GM12892 (cell line): ENCODE results near the gene MAGOH.

Source experiments
- DNase-seq: peaks from one replicate; pipeline ENCODE4 v3.0.0; 2011; ENCODE audit not compliant: insufficient read length
- FAIRE-seq: peaks from 2 replicates; lab custom pipeline; 2011; peaks lifted over from hg19 to GRCh38; lab: Jason Lieb, UNC
- POLR2A ChIP-seq: IDR thresholded peaks from 2 replicates; pipeline ENCODE4 v1.6.1; 2011; ENCODE audit warnings: low read depth, low read length, control low read depth
- POLR2AphosphoS5 ChIP-seq: IDR thresholded peaks from 2 replicates; pipeline ENCODE4 v1.6.1; 2011; ENCODE audit warnings: low read depth, low read length, control low read depth
- TAF1 ChIP-seq: IDR thresholded peaks from 2 replicates; pipeline ENCODE4 v1.6.1; 2011; ENCODE audit warnings: low read depth, mild to moderate bottlenecking, control low read depth, low read length, borderline replicate concordance

The MAGOH gene

DNA sequence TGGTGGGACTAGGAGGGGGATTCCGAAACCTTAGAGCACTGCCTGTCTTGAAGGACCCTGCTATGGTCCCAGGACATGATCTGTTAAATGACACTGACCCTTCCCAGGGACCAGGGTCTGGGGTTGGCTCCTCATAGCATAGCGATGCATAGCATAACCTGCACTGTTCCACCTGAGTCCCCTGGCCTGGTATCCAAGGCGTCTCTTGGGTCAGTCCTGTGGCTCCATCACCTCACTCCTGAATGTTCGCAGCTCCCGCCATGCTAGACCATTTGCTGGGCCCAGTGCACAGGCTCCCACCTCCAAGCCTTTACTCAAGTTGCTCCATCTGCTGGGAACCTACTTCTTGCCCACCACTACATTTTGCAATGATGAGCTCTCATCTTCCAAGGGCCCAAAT lies 39.0 kb upstream of the MAGOH start:
- FAIRE-seq (no peak), DNase-seq (no peak)
- no peak for TF ChIP-seq POLR2AphosphoS5
- TF ChIP-seq TAF1, result no peak
- TF ChIP-seq POLR2A, result no peak

- no peak for TF ChIP-seq TAF1
- no peak for TF ChIP-seq POLR2A
- TF ChIP-seq POLR2AphosphoS5, result no peak
- FAIRE-seq (no peak), DNase-seq (no peak)
These were observed 38.6 kb upstream of the MAGOH start for GRCh38 chr1:53276902-53277281.

DNA sequence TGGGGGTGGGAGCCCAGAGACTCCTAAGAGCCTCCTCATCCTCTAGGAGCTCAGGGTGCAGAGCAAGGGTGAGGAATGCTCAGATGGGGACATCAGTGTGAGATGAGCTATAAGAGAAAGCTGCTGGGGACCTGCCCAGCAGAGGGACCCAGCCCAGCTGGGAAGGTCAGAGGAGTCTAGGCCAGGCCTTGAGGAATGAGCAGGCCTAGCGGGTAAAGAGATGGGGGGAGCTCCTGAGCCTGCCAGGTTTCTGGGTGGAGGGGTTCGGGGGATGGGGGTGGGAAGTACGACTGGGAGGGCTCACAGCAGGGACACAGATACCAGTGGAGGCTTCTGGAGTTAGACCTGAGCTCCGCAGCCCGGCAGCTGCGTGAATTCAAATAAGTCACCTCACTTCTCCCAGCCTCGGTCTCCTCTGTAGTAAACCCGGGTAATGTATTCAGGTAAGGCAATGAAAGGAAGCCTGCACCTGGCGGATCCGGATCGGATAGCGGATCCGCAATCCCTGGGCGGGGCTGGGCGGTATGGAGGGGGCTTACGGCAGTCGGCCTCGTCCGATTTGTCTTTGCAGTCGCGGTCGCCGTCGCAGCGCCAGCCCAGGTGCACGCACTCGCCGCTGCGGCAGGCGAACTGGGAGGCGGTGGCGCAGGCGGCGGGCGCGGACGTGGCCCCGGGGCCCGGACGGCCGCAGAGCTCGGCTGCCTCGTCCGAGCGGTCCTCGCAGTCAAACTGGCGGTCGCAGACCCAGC lies 38.0 kb upstream of the MAGOH start:
- DNase-seq (no peak), FAIRE-seq (no peak)
- TF ChIP-seq TAF1 (no peak), POLR2AphosphoS5 (no peak), POLR2A (no peak)

DNA sequence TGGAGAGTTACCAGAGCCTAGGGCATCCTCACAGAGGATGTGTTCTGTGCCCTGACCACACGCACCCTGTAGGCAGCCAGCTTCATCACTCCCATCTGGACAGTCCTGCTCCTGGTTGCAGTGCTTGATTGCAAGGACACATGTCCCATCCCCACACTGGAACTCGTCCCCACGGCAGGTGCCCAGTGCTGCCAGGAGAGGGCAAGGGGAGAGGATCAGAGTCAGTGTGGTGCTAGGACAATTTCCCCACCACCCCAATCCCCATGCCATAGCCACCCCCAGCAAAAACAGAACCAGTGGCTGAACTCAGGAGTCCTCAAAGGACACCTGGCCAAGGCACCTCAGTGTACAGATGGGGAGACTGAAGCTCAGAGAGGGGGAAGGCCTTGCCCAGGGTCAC lies 37.2 kb upstream of the MAGOH start:
- FAIRE-seq, result no peak
- TF ChIP-seq POLR2A, result no peak
- TF ChIP-seq POLR2AphosphoS5, result no peak
- no peak for TF ChIP-seq TAF1
- no peak for DNase-seq

- FAIRE-seq (no peak), DNase-seq (no peak)
- TF ChIP-seq POLR2AphosphoS5 (no peak), TAF1 (no peak), POLR2A (no peak)
These were observed 36.3 kb upstream of the MAGOH start for GRCh38 chr1:53274541-53275185.

GRCh38 chr1:53274026-53274425 lies 35.7 kb upstream of the MAGOH start:
- no peak for FAIRE-seq
- TF ChIP-seq POLR2AphosphoS5 (no peak), TAF1 (no peak), POLR2A (no peak)
- DNase-seq, result no peak

DNA sequence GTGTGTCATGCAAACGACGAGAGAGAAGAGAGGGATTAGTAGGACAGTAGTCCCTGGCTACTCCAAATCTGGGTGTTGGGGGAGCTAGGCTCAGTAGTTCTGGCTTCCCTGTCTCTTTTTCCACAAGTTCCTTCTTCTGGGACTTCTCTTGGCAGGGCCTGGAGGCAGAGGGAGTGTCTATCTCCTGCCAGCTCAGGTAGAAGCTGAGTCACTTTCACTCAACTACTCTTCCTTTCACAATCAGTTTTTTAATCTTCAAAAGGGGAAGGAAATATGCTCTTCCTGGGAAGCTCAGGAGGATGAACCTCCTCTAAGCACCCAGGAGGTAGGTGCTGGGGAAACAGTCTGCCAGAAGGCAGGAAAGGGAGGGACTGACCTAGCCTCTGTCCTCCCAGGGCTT lies 35.2 kb upstream of the MAGOH start:
- DNase-seq (no peak), FAIRE-seq (no peak)
- TF ChIP-seq POLR2AphosphoS5 (no peak), TAF1 (no peak), POLR2A (no peak)

GRCh38 chr1:53272349-53272748 lies 34.0 kb upstream of the MAGOH start:
- no peak for TF ChIP-seq POLR2AphosphoS5

DNA sequence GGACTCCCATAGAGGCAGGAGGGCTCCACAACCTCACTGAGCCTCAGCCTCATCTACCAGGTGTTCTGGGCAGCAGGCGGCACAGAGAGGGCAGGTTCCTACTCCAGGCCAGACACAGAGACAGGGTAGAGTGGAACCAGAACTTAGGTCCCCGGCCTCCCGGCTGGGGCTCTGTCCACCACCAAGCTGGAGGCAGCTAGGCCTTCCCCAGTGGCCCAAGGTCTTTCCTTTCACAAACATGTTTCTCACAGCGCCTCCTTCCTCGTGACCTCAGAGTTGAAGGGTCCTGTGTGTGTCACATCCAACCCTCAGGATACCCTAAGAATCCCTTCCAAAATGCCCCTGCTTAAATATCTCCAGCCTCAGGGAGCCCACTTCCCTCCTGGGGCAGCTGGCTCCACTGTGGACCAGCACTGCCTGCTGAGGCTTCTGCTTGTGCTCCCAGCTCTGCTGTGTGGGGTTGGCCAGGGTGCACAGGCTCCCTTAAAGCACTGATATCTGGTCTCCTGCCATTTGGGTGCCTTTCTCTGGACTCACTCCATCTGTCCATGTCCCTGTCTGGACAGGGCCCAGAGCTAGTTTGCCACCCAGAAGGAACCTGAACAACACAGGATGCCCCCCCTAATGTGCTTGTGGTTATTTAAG lies 33.2 kb upstream of the MAGOH start:
- DNase-seq (no peak), FAIRE-seq (no peak)
- TF ChIP-seq POLR2AphosphoS5 (no peak), TAF1 (no peak), POLR2A (no peak)

More at GRCh38 chr1:53272349-53272748, 34.0 kb upstream of the MAGOH start:
- no peak for FAIRE-seq
- no peak for DNase-seq

DNA sequence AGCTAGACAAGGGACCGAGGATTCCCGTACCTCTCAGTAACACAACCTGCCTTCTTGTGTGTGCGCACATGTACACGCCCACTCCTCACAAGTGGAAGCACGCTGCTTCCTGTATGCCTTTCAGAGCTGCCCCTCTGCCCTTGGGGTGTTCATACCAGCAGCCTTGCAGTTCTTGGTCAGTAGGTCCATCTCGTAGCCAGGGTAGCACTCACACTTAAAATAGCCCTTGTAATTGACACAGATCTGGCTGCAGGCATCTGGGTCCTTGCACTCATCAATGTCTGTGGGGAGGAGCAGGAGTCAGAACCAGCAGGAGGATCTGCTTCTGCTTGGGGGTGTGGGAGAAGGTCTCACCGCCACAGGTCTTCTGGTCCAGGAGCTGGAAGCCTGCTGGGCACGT lies 32.6 kb upstream of the MAGOH start:
- FAIRE-seq (no peak), DNase-seq (no peak)
- TF ChIP-seq TAF1 (no peak), POLR2AphosphoS5 (no peak), POLR2A (no peak)

GRCh38 chr1:53270107-53270506 lies 31.8 kb upstream of the MAGOH start:
- no peak for FAIRE-seq
- TF ChIP-seq POLR2AphosphoS5 (no peak), POLR2A (no peak), TAF1 (no peak)
- no peak for DNase-seq

GRCh38 chr1:53267761-53268160 lies 29.4 kb upstream of the MAGOH start:
- no peak for DNase-seq
- no peak for FAIRE-seq
- TF ChIP-seq TAF1, result no peak

- DNase-seq, result no peak
- no peak for FAIRE-seq
- TF ChIP-seq POLR2AphosphoS5, result no peak
- TF ChIP-seq TAF1, result no peak
- no peak for TF ChIP-seq POLR2A
These were observed 27.7 kb upstream of the MAGOH start for GRCh38 chr1:53266038-53266437.
